Naive thymus-derived CD8-positive, alpha-beta T cell (primary cell): ENCODE results near the gene KIFC3. TPM values are rescaled to one million over a fixed set of nuclear protein-coding genes. Genes with fewer than 3 reads are reported as not detected.
"Not testable (repeated sequence)": the region's sequence is repeated elsewhere in the genome, so short reads cannot be mapped to it uniquely, and the experiment has no call there.

Experiments used
- ATAC-seq, 2 donors: fragments of 150-1000 bp; cut with Tn5 transposase in 1 of 2; sonication (Bioruptor Pico), chemical (Tn5 transposase) in 1 of 2; 1 replicate in 1 of 2; 2 replicates in 1 of 2; pipeline ENCODE4 v1.10.0; 2021; ENCODE audit warnings: mild to moderate bottlenecking in 2 of 2, moderate library complexity in 2 of 2
- POLR2A ChIA-PET: fragments of 350-600 bp; sonication (Branson Sonifier 250); formaldehyde crosslinking; loops from one replicate; lab custom pipeline; 2021; ENCODE audit warnings: antibody characterized with exemption; lab: Charles Lee
- DNase-seq, 10 donors: peaks; one replicate each; pipeline versions ENCODE4 v3.0.0 to v3.0.0-alpha.2; 2020 to 2022
- H3K27ac Mint-ChIP-seq, 10 donors: one replicate each; pipeline ENCODE4 v1.8.0; 2020 to 2022; ENCODE audit warnings: mild to moderate bottlenecking in 10 of 10, mixed read lengths in 10 of 10, moderate library complexity in 4 of 10, inconsistent platforms in 1 of 10
- H3K27me3 Mint-ChIP-seq, 5 donors: one replicate each; pipeline ENCODE4 v1.8.0; 2021 to 2022; ENCODE audit warnings: mixed read lengths in 5 of 5
- H3K36me3 Mint-ChIP-seq, 3 donors: one replicate each; pipeline ENCODE4 v1.8.0; 2020 to 2022; ENCODE audit warnings: mixed read lengths in 3 of 3, mild to moderate bottlenecking in 2 of 3, inconsistent platforms in 1 of 3
- H3K4me1 Mint-ChIP-seq, 4 donors: one replicate each; pipeline ENCODE4 v1.8.0; 2021 to 2022; ENCODE audit warnings: mixed read lengths in 4 of 4
- H3K4me3 Mint-ChIP-seq, 10 donors: one replicate each; pipeline ENCODE4 v1.8.0; 2020 to 2022; ENCODE audit warnings: mild to moderate bottlenecking in 10 of 10, mixed read lengths in 10 of 10, moderate library complexity in 6 of 10, inconsistent platforms in 1 of 10
- H3K9me3 Mint-ChIP-seq, 9 donors: one replicate each; pipeline ENCODE4 v1.8.0; 2020 to 2022; ENCODE audit warnings: mixed read lengths in 9 of 9, mild to moderate bottlenecking in 3 of 9, inconsistent platforms in 1 of 9, moderate library complexity in 1 of 9
- microRNA-seq: library from miRNA; unstranded; fragments of <30 nt; microRNA quantifications from one replicate; pipeline ENCODE4 v1.2.0, GENCODE V29; 2022; ENCODE audit warnings: borderline microRNAs expressed
- polyA plus RNA-seq, 3 donors: library from polyadenylated mRNA; unstranded; fragments of 300-500 nt; fragmentation: Illumina TruSeq; gene quantifications; one replicate each; pipeline ENCODE4 v1.2.3, GENCODE V29; 2021
- total RNA-seq, 8 experiments: library from RNA in 2 of 8; stranded (reverse) in 2 of 8; gene quantifications; one replicate each; pipeline ENCODE4 v1.2.3 and lab custom pipeline; 2021 to 2026

Gene KIFC3
- total and polyA plus RNA-seq, 5 experiments from 2014 or later, result 0.23 to 0.44 (median 0.36) TPM; not detected in 2

GRCh38 chr16:57714047-57714446, 88.2 kb downstream of the KIFC3 start:
- POLR2A ChIA-PET, result no interaction called here
- H3K27me3 Mint-ChIP-seq, result peaks cover 0 to 3% (median 0%) of the 10 kb centered on the region in 5 donors
- DNase-seq (no peak), ATAC-seq (no peak)
- no peaks in the 10 kb centered on the region for H3K4me1 Mint-ChIP-seq
- H3K27ac Mint-ChIP-seq, result no peak overlapping the region
- H3K9me3 Mint-ChIP-seq, result no peaks in the 10 kb centered on the region
- no peaks in the 10 kb centered on the region for H3K36me3 Mint-ChIP-seq
- no peak overlapping the region for H3K4me3 Mint-ChIP-seq

- no peaks in the 10 kb centered on the region for H3K9me3 Mint-ChIP-seq
- H3K4me1 Mint-ChIP-seq, result no peaks in the 10 kb centered on the region
- ATAC-seq (no peak), DNase-seq (no peak)
- no peaks in the 10 kb centered on the region for H3K36me3 Mint-ChIP-seq
- POLR2A ChIA-PET, result no interaction called here
- no peak overlapping the region for H3K27ac Mint-ChIP-seq
- H3K4me3 Mint-ChIP-seq, result no peak overlapping the region
- H3K27me3 Mint-ChIP-seq, result peaks cover 0 to 3% (median 0%) of the 10 kb centered on the region in 5 donors
These were observed 88.7 kb downstream of the KIFC3 start for GRCh38 chr16:57713596-57713995.

- DNase-seq, H3K36me3 Mint-ChIP-seq, H3K27ac Mint-ChIP-seq, H3K4me3 Mint-ChIP-seq, ATAC-seq, H3K27me3 Mint-ChIP-seq, POLR2A ChIA-PET, H3K9me3 Mint-ChIP-seq, H3K4me1 Mint-ChIP-seq: not testable (repeated sequence)
These were observed 89.7 kb downstream of the KIFC3 start for GRCh38 chr16:57712569-57712968.

- POLR2A ChIA-PET, result no interaction called here
- no peak overlapping the region for H3K4me3 Mint-ChIP-seq
- DNase-seq (no peak), ATAC-seq (no peak)
- no peaks in the 10 kb centered on the region for H3K36me3 Mint-ChIP-seq
- no peaks in the 10 kb centered on the region for H3K4me1 Mint-ChIP-seq
- no peak overlapping the region for H3K27ac Mint-ChIP-seq
- H3K9me3 Mint-ChIP-seq, result peaks cover 0 to 3% (median 0%) of the 10 kb centered on the region in 9 donors
- H3K27me3 Mint-ChIP-seq, result peaks cover 0 to 6% (median 3%) of the 10 kb centered on the region in 5 donors
These were observed 90.3 kb downstream of the KIFC3 start for GRCh38 chr16:57711993-57712392.

GRCh38 chr16:57711346-57711745, 90.9 kb downstream of the KIFC3 start:
- ATAC-seq (no peak), DNase-seq (no peak)
- no peaks in the 10 kb centered on the region for H3K36me3 Mint-ChIP-seq
- H3K9me3 Mint-ChIP-seq, result peaks cover 0 to 10% (median 0%) of the 10 kb centered on the region in 9 donors
- peaks cover 0 to 12% (median 3%) of the 10 kb centered on the region in 5 donors for H3K27me3 Mint-ChIP-seq
- POLR2A ChIA-PET, result no interaction called here
- H3K4me3 Mint-ChIP-seq, result no peak overlapping the region
- peak overlapping the region in 1 of 10 donors; percentile 68 for H3K27ac Mint-ChIP-seq
- no peaks in the 10 kb centered on the region for H3K4me1 Mint-ChIP-seq

GRCh38 chr16:57709663-57710062, 92.6 kb downstream of the KIFC3 start:
- H3K9me3 Mint-ChIP-seq, result peaks cover 0 to 10% (median 0%) of the 10 kb centered on the region in 9 donors
- H3K4me3 Mint-ChIP-seq, result no peak overlapping the region
- H3K27ac Mint-ChIP-seq, result no peak overlapping the region
- H3K4me1 Mint-ChIP-seq, result no peaks in the 10 kb centered on the region
- POLR2A ChIA-PET, result interaction anchor here (0.7 kb wide), 1 partner anchor 25 kb away, joined by 4 read pairs; no protein-coding TSS in a partner anchor
- no peak for DNase-seq
- peaks cover 0 to 12% (median 3%) of the 10 kb centered on the region in 5 donors for H3K27me3 Mint-ChIP-seq
- ATAC-seq, result no peak
- no peaks in the 10 kb centered on the region for H3K36me3 Mint-ChIP-seq

Small RNA genes lying within 50 kb of the gene (microRNA-seq; reads per million reads assigned to microRNA genes)
- not detected for gene MIR6772

Other genes with a start within 250 kb of the KIFC3 start
- under 1 TPM; 0.47 to 0.77 TPM for gene ADGRG1, start 173.9 kb downstream of the KIFC3 start, total RNA-seq
- gene ADGRG1, start 173.9 kb downstream of the KIFC3 start, polyA plus RNA-seq, result 10 to 100 TPM in 1 of 3 donors, 1 to 10 TPM in 2; 1.3 to 56.5 (median 1.5) TPM
- gene ADGRG3, start 134.2 kb downstream of the KIFC3 start, total RNA-seq, result not detected
- gene ADGRG3, start 134.2 kb downstream of the KIFC3 start, polyA plus RNA-seq, result not detected
- not detected for gene DRC7, start 107.7 kb downstream of the KIFC3 start, total RNA-seq
- gene DRC7, start 107.7 kb downstream of the KIFC3 start, polyA plus RNA-seq, result not detected
- 10 to 100 TPM; 26.1 to 27.4 TPM for gene KATNB1, start 66.7 kb downstream of the KIFC3 start, total RNA-seq
- gene KATNB1, start 66.7 kb downstream of the KIFC3 start, polyA plus RNA-seq, result 10 to 100 TPM; 16.3 to 28.6 (median 20.1) TPM
- gene CNGB1, start 168.6 kb upstream of the KIFC3 start, total RNA-seq, result not detected
- not detected for gene CNGB1, start 168.6 kb upstream of the KIFC3 start, polyA plus RNA-seq
- 10 to 100 TPM; 20.2 to 21.6 TPM for gene ZNF319, start 198.2 kb upstream of the KIFC3 start, total RNA-seq
- 10 to 100 TPM in 1 of 3 donors, 1 to 10 TPM in 2; 3.7 to 10.7 (median 6.0) TPM for gene ZNF319, start 198.2 kb upstream of the KIFC3 start, polyA plus RNA-seq
- 10 to 100 TPM; 30.2 to 31.4 TPM for gene USB1, start 198.9 kb upstream of the KIFC3 start, total RNA-seq
- 10 to 100 TPM; 31.1 to 36.4 (median 32.8) TPM for gene USB1, start 198.9 kb upstream of the KIFC3 start, polyA plus RNA-seq
- under 1 TPM; 0.25 to 0.36 TPM for gene MMP15, start 223.3 kb upstream of the KIFC3 start, total RNA-seq
- under 1 TPM in 1 of 3 donors, not detected in 2; 0.06 TPM for gene MMP15, start 223.3 kb upstream of the KIFC3 start, polyA plus RNA-seq